GM12872 (cell line): ENCODE results near the gene GRB10.

Experiments
- TF ChIP-seq, protein P1 (sequence below): IDR thresholded peaks from 3 replicates; pipeline ENCODE4 v1.5.1; 2011; ENCODE audit warnings: low read depth, mild to moderate bottlenecking, low read length, moderate library complexity; ENCODE audit not compliant: insufficient read depth

GRB10 gene

DNA sequence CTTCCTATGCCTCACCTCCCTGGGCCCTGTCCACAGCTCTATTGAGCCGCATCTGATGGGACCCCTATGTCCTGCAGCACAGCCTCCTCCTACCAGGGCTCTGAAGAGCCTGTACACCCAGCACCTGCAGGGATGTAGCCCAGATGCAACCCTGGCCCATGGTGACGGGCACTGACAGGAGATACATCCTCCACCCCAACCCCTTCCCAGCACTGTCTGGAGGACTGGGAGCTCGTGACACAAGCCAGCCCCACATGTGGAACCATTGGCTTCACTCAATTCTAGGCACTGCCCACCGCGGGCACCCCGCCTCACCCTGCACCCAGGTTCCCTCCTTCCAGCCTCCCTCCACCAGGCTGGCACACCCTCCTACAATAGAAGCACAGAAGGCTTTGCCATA is 2.6 kb upstream of the GRB10 start:
- TF ChIP-seq, protein P1, sequence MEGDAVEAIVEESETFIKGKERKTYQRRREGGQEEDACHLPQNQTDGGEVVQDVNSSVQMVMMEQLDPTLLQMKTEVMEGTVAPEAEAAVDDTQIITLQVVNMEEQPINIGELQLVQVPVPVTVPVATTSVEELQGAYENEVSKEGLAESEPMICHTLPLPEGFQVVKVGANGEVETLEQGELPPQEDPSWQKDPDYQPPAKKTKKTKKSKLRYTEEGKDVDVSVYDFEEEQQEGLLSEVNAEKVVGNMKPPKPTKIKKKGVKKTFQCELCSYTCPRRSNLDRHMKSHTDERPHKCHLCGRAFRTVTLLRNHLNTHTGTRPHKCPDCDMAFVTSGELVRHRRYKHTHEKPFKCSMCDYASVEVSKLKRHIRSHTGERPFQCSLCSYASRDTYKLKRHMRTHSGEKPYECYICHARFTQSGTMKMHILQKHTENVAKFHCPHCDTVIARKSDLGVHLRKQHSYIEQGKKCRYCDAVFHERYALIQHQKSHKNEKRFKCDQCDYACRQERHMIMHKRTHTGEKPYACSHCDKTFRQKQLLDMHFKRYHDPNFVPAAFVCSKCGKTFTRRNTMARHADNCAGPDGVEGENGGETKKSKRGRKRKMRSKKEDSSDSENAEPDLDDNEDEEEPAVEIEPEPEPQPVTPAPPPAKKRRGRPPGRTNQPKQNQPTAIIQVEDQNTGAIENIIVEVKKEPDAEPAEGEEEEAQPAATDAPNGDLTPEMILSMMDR = no peak

DNA sequence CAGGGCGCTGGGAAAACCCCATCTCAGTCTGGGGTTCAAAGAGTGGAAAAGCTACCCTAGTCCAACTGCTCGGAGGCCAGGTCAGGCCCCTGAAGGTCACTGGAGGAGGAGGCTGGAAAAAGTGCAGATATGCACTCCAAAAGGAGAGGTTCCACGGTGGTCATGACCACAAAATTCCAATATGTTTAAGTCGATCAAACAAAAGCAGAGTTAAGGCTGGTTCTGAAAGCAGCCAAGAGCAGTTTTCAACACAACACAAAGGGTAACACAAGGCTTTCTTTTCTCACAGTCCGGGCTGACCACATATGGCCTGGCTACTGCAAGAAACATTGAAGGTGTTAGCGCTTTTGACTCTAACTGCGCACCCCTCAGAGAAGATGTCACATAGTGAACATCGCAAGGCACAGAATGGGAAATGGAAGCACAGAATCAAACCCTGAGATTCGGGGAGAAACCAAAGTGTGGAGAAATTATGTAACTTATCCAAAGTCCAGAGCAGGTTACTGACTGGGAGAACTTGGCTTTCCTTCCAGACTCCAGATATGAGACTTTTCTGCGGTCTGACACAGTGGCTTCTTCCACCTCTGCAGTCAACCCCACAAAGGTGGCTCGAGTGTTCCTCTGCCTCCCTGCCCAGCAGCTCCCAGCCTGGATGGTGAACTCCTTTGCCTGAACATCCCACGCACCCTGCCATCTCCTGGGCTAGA is 1.3 kb upstream of the GRB10 start:
- TF ChIP-seq, protein P1 = no peak

DNA sequence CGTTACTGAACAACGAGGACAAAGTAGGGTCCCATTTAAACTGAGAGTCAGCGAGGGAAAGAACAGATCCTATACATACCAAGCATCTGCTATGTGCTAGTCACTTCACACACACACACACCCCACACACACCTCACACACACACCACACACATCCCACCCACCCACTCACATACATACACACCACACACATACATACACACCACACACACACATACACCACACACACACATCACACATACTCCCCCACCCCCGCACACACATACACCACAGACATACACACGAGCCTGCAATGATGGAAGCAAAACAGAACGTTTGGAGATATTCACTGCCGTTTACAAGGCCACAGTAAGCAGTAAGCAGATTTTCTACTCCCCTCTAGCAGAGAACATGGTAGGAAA is 607 bp upstream of the GRB10 start:
- TF ChIP-seq, protein P1 = no peak

- TF ChIP-seq, protein P1 = no peak
These were observed 1.1 kb downstream of the GRB10 start for GRCh38 chr7:50781381-50782293.

DNA sequence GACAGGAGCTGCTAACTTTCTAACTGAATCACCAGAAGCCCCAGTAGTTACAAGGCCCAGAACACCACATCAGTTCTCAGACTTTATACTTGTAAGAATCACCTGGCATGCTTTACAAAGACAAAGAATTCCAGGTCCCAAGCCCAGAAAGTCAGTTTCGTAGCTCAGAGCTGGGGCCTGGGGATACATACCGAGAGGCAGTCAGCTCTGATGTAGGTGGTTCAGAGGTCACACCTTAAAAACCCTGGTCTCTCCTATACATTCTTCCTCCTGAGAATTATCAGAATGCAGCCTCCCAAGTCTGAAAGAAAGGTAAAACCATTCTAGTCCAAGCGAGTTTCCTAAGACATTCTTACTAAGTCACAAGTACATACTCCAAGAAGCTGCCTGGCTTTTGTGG is 2.3 kb downstream of the GRB10 start:
- TF ChIP-seq, protein P1 = no peak

GRCh38 chr7:50779427-50779826 is 3.3 kb downstream of the GRB10 start:
- TF ChIP-seq, protein P1 = no peak

DNA sequence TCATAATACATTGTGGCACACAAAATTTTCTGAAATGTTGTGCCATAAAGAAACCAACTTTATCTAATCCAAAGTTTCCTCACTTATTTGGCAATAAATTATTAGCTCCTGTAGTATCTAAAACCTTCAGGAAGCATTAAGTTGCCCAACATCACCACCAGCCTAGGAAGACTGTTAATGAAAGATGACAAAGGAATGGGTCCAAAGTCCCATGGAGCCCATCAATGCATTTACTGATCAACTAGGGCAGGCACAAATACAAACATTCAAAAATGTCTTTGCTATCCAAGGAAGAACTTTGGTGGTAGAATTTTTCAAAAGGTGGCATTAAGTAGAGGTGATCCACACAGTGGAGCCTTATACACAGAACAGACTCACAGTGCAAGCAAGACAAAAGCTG is 4.5 kb downstream of the GRB10 start:
- TF ChIP-seq, protein P1 = no peak
